Renal cortical epithelial cell (primary cell): ENCODE results near the gene PLIN4. TPM values are rescaled to one million over a fixed set of nuclear protein-coding genes. Genes with fewer than 3 reads are reported as not detected.

ENCODE experiments used
- DNase-seq: peaks from one replicate; pipeline ENCODE4 v3.0.0-alpha.2; 2011; ENCODE audit warnings: low read depth
- total RNA-seq: library from RNA; depleted of rRNA; stranded (reverse); fragments of >200 nt; gene quantifications from 2 replicates; pipeline ENCODE4 v1.2.3, GENCODE V29; 2014

PLIN4 gene
- total RNA-seq, 1 donor from 2014 or later, result 0.10 TPM

DNA sequence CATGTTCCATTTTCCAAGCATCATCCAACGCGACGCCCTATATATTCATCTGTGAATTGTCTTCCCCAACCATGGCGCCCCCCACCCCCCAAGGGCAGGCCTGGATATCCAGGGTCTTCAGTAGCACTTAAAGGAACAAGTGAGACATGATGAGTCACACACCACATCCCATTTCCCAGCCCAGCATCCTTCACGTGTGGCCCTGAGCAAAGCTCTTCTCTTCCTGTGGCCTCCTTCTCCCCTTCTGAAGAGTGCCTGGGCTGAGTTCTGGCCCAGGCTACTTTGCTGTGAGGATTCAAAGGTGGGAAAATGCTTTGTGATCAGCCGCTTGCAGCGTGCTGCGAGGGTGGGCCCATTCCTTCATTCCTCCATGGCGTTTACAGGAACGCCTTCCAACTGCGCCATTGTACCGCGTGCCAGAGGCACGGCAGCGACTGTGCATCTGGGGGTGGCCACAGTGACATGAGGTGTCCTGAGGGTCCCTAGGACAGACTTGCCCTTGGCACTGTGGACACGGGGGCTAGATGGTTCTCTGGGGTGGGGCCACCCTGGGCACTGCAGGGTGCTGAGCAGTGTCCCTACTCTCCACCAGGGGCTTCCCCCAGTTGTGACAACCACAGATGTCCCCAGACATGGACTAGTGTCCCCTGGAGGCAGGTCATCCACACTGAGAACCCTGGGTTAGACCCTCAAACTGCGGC, 11.7 kb downstream of the PLIN4 start:
- DNase-seq, result peak; percentile 46

GRCh38 chr19:4505570-4506448, 12.5 kb downstream of the PLIN4 start:
- no peak for DNase-seq

GRCh38 chr19:4504891-4505569, 13.3 kb downstream of the PLIN4 start:
- DNase-seq, result no peak

DNA sequence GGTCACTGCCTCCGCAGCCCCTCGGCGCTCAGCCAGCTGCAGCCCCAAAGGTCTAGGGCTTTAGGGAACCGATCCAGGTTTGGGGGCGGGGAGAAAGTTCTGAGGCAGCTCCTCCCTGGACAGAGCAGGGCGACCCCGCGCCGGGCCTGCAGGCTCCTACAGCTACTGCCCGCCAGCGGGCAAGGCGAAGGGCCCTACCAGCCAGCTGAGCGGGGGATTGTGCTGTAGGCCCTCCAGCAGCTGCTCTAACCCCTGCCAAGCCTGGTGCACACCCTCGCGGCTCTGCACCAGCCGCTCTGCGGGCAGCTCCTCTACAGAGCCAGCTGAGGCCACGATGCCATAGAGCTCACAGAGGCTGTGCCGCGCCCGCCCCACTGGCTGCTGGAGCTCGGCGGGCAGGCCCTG, 14.0 kb downstream of the PLIN4 start:
- no peak for DNase-seq

DNA sequence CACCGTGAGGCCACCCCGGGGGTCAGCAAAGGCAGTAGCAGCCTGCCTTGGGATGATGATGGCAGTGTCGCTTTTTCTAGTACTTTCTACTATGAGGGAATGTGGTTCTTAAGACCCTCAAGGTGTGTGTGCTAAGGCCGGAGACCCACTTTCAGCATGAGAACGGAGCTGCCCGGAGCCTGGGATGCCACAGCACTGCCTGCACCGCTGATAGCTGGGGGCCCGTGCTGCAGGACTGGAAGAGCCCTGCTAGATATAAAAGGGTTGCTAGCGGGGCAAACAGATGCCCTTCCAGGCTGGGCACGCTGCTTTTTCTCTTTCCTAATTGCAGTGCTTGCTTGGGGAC, 14.5 kb downstream of the PLIN4 start:
- DNase-seq, result no peak

DNA sequence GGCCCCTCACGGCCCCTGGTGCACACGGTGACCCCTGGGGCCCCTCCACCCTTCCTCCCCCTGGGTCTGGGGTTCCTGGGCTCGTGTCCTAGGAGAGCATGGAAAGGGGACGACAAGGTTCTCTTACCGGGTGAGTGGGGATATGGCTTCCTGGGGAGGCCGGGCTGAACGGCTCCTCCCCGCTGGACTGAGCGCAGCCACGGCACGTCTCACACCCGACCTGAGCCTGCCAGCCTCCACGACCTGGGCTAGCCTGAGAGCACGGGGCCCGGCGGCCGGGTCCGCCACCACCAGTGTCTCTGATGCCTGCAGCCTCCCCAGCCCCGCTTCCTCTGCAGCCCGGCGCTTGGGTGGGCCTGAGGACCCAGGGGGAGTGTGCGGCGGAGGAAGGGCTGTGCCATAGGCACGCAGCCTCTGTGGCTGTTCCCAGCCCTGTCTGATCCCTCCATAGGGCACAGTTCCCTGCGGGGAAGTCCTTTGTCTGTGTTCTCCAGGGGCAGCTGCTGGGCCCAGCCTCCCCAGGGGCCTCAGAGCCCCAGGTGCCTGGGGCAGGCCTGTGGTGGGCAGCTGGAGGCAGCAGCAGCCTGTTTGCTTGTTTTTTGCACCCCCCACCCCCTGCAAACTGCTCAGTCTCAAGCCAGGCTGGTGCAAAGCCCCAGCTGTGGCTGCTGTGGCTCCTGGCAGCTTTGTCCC, 15.0 kb downstream of the PLIN4 start:
- no peak for DNase-seq

DNA sequence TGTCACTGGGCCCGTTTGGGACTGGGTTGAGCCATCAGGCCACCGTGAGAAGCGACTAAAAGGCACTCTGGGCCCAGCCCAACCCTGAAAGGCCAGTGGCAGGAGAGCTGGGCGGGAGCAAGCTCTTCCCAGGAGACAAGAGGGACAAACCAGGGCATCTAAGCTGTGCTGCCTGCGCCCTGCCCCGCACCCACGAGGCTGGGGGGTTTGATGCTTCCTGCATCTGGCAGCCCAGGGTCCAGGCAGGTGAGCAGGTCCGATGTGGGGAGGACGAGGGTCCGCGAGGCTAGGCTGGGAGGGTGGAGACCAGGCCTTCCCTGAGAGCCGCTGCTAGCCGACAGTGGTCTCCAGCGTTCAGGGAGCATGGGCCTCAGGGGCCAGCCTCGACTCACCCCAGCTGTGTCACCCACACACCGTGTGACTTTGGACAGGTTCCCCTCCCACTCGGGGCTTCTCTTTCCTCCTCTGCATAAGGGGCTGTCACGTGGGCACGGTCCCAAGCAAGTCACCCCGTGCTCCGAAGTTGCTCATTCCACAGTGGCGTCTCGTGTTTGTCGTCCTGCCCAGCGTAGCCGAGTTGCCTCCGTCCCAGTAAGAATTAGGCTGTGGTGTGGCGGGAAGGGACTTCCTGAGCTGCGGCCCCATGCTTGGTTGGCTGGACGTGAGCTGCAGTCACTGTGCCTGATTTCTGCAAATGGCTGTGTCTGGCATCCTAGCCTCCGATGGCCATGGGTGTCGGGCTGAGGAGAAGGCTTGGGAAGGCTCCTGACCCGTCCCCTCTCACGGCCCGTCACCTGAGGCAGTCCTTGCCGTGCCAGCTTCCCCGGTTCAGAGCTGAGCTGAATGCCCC, 15.8 kb downstream of the PLIN4 start:
- no peak for DNase-seq

GRCh38 chr19:4501691-4502090, 16.6 kb downstream of the PLIN4 start:
- no peak for DNase-seq

DNA sequence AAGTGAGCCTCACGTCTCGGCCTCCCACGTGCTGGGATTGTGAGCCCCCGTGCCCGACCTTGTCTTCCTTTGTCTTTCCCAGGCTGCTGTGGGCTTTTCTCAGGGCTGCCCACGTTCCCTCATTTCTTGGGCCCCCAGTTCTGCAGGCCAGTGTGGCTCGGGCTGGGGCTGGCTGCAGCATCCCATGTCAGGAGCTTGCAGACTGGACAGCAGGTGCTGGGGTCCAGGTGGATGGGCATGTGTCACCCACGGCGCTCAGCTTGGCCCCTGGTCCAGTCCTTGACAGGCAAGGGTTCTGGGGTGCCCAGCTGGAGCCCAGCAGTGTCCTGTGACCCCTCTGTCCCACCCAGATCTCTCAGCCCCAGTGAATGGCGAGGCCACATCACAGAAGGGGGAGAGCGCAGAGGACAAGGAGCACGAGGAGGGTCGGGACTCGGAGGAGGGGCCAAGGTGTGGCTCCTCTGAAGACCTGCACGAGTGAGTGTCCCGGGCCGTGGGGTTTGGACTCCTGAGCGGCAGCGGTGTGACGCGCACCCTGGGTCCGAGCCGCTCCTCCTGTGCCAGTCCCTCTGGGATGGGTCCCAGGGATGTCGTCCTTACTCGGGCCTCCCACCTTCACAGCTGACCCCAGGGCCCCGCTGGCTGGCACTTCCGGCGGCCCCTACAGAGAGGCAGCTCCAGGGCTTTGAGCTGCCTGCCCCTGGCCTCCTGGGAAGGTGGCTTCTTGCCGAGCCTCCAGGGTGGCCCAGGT, 17.3 kb downstream of the PLIN4 start:
- no peak for DNase-seq

- DNase-seq, result no peak
These were observed 18.4 kb downstream of the PLIN4 start for GRCh38 chr19:4499855-4500254.

GRCh38 chr19:4499318-4499717, 19.0 kb downstream of the PLIN4 start:
- DNase-seq, result no peak

DNA sequence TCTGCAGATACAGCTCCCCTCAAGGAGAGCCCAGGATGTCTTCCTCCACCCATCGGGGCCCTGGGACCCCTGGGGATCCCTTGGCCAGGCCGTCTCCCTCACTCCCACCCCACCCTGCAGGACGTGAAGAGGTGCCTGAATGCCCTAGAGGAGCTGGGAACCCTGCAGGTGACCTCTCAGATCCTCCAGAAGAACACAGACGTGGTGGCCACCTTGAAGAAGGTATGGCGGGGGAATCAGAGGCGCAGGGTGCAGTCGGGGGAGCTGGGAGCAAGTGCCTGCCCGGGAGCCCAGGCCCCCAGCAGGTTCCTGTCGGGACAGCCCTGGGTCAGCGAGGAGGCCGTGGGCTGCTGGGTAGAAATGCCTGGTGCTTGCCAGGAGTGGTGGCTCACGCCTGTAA, 19.6 kb downstream of the PLIN4 start:
- no peak for DNase-seq

DNA sequence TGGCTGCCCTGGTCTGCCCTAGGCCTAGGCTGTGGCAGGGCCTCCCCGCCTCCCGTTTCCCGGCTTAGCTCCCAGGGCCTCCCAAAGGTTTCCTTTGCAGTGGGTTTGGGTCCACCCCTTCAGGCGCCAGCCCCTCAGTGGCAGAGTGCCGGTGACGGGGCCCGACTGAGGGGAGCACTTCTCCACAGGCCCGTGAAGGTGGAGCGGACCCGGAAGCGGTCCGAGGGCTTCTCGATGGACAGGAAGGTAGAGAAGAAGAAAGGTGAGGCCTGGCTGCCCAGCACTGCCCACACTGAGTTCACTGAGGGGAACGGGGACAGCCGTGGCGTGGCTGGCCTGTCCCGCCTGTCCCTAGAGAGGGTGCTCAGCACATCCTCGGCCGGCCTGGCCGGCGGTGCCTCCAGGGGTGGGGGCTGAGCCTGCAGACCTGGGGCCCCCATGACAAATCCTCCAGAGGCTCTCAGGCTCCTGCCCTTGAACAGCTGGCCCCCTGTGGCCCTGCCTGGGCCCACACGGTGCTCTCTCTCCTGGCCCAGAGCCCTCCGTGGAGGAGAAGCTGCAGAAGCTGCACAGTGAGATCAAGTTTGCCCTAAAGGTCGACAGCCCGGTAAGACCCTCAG, 20.4 kb downstream of the PLIN4 start:
- no peak for DNase-seq

DNA sequence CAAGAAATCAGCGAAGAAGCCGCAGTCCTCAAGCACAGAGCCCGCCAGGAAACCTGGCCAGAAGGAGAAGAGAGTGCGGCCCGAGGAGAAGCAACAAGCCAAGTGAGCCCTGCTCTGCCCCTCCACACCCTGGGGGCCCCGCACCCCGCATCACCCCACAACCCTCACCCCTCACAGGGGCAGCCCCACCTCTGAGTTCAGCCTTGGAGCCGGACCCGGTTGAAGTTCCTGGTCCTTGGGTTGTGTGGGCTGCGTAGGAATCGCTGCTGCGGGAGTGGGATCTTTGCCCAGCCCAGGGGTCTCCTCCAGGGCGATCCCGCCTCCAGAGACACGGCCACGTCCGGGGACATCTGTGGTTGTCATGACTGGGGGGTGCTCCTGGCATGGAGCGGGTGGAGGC, 22.0 kb downstream of the PLIN4 start:
- DNase-seq, result no peak

DNA sequence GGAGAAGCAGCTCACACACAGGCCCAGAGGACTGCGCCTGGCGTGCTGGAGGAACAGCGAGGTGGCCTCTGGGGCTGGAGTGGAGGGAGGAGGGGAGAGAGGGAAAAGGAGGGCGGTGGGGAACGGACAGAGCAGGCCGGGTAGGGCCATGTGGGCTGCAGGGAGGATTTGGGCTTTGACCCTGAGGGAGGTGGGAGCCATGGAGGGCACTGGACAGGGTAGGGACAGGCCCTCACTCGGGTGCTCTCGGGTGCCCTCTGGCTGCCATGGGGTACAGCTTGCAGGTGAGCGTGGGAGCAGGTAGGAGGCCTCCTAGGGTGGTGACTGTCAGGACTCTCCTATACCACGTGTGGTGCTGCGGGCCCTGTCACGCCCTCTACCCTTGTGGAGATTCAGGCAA, 22.8 kb downstream of the PLIN4 start:
- no peak for DNase-seq

DNA sequence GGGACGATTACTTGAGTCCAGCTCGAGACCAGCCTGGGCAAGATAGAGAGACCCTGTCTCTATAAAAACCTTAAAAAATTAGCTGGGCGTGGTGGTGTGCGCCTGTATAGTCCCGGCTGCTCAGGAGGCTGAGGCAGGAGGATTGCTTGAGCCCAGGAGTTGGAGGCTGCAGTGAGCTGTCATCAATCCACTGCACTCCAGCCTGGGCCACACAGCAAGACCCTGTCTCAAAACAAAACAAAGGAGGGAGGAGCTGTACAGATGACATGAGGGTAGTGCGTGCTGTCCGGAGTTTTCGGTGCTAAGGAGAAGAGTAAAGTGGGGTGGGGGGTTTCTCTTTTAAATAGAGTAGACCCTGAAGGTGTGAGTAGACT, 23.6 kb downstream of the PLIN4 start:
- DNase-seq, result no peak

- DNase-seq, result no peak
These were observed 24.2 kb downstream of the PLIN4 start for GRCh38 chr19:4493929-4494690.

- no peak for DNase-seq
These were observed 25.0 kb downstream of the PLIN4 start for GRCh38 chr19:4493104-4493928.
